Spinal cord (tissue), 10 donors: ENCODE data around the gene BAG1. TPM values are rescaled to one million over a fixed set of nuclear protein-coding genes. Genes with fewer than 3 reads are reported as not detected.

Experiments
- DNase-seq, 6 donors: peaks; one replicate each; pipeline versions ENCODE4 v3.0.0 to v3.0.0-alpha.2; 2013 to 2015; ENCODE audit warnings: low spot score in 6 of 6, low read depth in 4 of 6
- H3K27ac ChIP-seq: one replicate; pipeline ENCODE4 v1.5.1; 2013; ENCODE audit warnings: low read depth, low read length, control low read depth
- H3K27me3 ChIP-seq: one replicate; pipeline ENCODE4 v1.6.1; 2013; ENCODE audit warnings: low read length; ENCODE audit not compliant: control insufficient read depth, insufficient read depth
- H3K36me3 ChIP-seq: one replicate; pipeline ENCODE4 v1.6.1; 2013; ENCODE audit warnings: low read length; ENCODE audit not compliant: control insufficient read depth, insufficient read depth
- H3K4me1 ChIP-seq: one replicate; pipeline ENCODE4 v1.6.1; 2013; ENCODE audit warnings: low read length; ENCODE audit not compliant: control insufficient read depth, insufficient read depth
- H3K4me3 ChIP-seq: one replicate; pipeline ENCODE4 v1.5.1; 2013; ENCODE audit warnings: low read depth, low read length, control low read depth
- H3K9me3 ChIP-seq: one replicate; pipeline ENCODE4 v1.6.1; 2013; ENCODE audit warnings: low read length; ENCODE audit not compliant: control insufficient read depth, insufficient read depth
- WGBS: methylation state at CpG from one replicate; pipeline ENCODE4 v1.1.5; 2013; ENCODE audit warnings: missing lambda C conversion rate; ENCODE audit not compliant: insufficient coverage; 5-methylcytosine and 5-hydroxymethylcytosine counted together
- polyA plus RNA-seq, 2 donors: library from polyadenylated mRNA; unstranded; fragments of 120-200 nt; gene quantifications; one replicate each; pipeline ENCODE4 v1.2.1, GENCODE V29; 2013; ENCODE audit not compliant: insufficient read length in 2 of 2
- total RNA-seq, 2 donors: library from RNA; depleted of rRNA in 1 of 2; stranded (reverse); fragments of 120-200 nt in 1 of 2; fragments of >200 nt in 1 of 2; gene quantifications; one replicate each; pipeline versions ENCODE4 v1.2.3 to v1.2.4, GENCODE V29; 2013 to 2014
- donor health status: healthy.

BAG1 gene
- total and polyA plus RNA-seq, 4 donors: 39.0 to 111 (median 79.9) TPM

- no peaks in the 10 kb centered on the region for H3K27me3 ChIP-seq
- H3K9me3 ChIP-seq: no peaks in the 10 kb centered on the region
- 87% methylated on average over 5 of the region's 6 CpGs for WGBS
- H3K4me3 ChIP-seq: no peak overlapping the region
- no peaks in the 10 kb centered on the region for H3K4me1 ChIP-seq
- H3K27ac ChIP-seq: no peak overlapping the region
- no peak for DNase-seq
- H3K36me3 ChIP-seq: peaks cover 33% of the 10 kb centered on the region
These were observed 15.3 kb downstream of the BAG1 start for GRCh38 chr9:33249087-33249658.

DNA sequence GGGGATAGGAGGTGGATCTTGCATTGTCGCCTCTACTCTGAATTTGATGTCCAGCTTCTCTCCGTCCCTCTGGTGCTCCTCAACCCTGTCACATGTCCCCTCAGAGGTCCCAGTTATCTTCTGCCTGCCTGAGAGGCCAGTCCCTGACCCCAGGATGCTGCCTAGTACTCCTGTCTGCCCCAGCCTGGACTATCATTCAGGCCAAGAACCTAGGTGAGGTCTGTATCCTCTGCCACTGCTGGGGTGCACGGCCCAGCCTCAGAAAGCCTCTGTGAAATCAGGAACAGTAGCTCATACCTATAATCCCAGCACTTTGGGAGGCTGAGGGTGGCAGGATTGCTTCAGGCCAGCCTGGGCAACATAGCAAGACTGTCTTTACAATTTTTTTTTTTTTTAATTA is 15.9 kb downstream of the BAG1 start:
- Histone ChIP-seq H3K36me3 (peaks cover 28% of the 10 kb centered on the region), H3K27ac (no peak overlapping the region), H3K4me3 (no peak overlapping the region), H3K9me3 (no peaks in the 10 kb centered on the region), H3K27me3 (no peaks in the 10 kb centered on the region), H3K4me1 (no peaks in the 10 kb centered on the region)
- 83% methylated on average over 2 of the region's 3 CpGs for WGBS
- DNase-seq: no peak

- Histone ChIP-seq H3K4me3 (no peak overlapping the region), H3K4me1 (no peaks in the 10 kb centered on the region), H3K27me3 (no peaks in the 10 kb centered on the region), H3K9me3 (no peaks in the 10 kb centered on the region), H3K36me3 (peaks cover 12% of the 10 kb centered on the region), H3K27ac (no peak overlapping the region)
- WGBS: 95% methylated on average over 8 of the region's 9 CpGs
- DNase-seq: no peak
These were observed 18.1 kb downstream of the BAG1 start for GRCh38 chr9:33246269-33246860.

DNA sequence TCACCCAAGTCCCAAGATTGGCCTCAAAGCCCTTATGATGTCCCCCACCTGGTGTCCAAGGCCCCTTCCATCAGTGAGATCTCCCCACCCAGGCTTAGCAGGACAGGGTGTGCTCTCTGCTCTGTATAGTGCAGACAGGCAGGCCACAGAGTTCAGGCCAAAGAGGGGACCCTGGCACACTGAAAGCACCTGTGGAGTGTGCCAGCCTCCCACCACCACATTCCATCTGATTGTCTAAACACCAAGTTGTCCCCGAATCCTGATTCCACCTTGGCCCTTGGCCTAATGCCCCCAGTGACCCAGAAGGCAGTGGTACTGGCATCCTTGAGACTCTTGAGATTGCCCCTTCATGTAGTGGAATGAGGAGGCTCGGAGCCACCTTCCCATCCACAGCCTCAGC is 19.2 kb downstream of the BAG1 start:
- DNase-seq: no peak

DNA sequence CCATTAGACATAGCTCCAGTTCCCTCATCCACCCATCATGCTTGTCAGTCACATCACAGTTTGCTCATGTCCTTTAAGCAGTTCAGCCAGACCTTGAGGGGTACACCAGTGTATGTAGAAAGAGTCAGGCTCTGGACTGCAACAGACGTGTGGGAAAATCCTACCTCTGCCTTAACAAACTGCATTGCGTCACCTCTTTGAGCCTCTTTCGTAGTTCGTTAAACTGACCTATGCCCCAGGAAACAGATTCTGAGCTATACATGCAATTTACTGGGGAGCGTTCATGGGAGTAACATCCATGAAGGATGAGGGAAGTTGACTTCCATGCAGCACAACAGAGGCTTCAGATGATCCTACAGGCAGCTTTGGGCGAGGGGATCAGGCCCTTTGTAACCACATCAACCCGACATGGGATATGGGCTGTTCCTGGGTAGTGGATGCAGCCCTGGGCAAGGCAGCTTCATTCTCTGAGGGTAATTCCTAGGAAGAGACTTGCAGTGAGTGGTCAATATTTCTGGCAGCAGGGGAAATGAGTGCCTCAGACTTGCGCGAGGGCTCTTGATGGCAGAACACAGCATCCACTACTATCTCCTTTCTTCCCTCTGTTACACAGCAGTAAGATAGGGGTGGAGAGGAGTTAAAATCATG is 20.2 kb downstream of the BAG1 start:
- Histone ChIP-seq H3K9me3 (no peaks in the 10 kb centered on the region), H3K4me1 (no peaks in the 10 kb centered on the region), H3K27me3 (no peaks in the 10 kb centered on the region), H3K27ac (no peak overlapping the region), H3K4me3 (no peak overlapping the region), H3K36me3 (peaks cover 7% of the 10 kb centered on the region)
- 80% methylated on average over 3 of the region's 9 CpGs for WGBS
- no peak for DNase-seq

More for the DNA sequence above, 19.2 kb downstream of the BAG1 start:
- WGBS: 92% methylated on average over 2 of the region's 2 CpGs
- Histone ChIP-seq H3K36me3 (peaks cover 9% of the 10 kb centered on the region), H3K27me3 (no peaks in the 10 kb centered on the region), H3K4me3 (no peak overlapping the region), H3K9me3 (no peaks in the 10 kb centered on the region), H3K4me1 (no peaks in the 10 kb centered on the region), H3K27ac (no peak overlapping the region)

GRCh38 chr9:33242609-33243134 is 21.8 kb downstream of the BAG1 start:
- Histone ChIP-seq H3K27me3 (no peaks in the 10 kb centered on the region), H3K36me3 (no peaks in the 10 kb centered on the region), H3K27ac (no peak overlapping the region), H3K4me1 (no peaks in the 10 kb centered on the region), H3K4me3 (no peak overlapping the region), H3K9me3 (no peaks in the 10 kb centered on the region)
- 93% methylated on average over 3 of the region's 6 CpGs for WGBS
- no peak for DNase-seq

- no peak overlapping the region for H3K4me3 ChIP-seq
- H3K27ac ChIP-seq: no peak overlapping the region
- WGBS: 78% methylated on average over 3 of the region's 5 CpGs
- no peaks in the 10 kb centered on the region for H3K4me1 ChIP-seq
- no peaks in the 10 kb centered on the region for H3K27me3 ChIP-seq
- H3K9me3 ChIP-seq: no peaks in the 10 kb centered on the region
- H3K36me3 ChIP-seq: no peaks in the 10 kb centered on the region
- DNase-seq: no peak
These were observed 23.2 kb downstream of the BAG1 start for GRCh38 chr9:33241298-33241697.

DNA sequence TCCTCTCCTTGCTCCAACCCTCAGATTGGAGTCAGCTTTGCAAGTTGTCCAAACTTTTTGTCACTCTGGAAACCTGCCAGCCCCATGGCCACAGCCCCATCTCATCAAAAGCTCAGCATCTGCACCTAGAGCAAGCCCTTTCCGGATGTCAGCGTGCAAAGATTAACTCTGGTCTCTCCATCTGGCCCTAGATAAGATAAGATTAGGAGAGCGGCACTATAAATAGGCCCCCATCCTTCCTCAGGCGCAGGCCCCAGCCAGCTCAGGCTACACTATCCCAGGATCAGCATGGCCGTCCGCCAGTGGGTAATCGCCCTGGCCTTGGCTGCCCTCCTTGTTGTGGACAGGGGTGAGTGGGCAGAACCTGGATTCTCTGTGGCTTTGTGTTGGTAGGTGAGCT is 24.6 kb downstream of the BAG1 start, which contains the start of gene SPINK4:
TSS of gene SPINK4 (plus strand) at position 247 of the 400 bp plus-strand sequence. CDS start at position 289, 42 bp downstream.
- H3K27ac ChIP-seq: no peak within 1 kb of the TSS
- no peak for DNase-seq
- H3K36me3 ChIP-seq: no peaks in the 10 kb centered on the region
- H3K4me3 ChIP-seq: no peak within 1 kb of the TSS
- WGBS: 100% methylated on average over 1 of the region's 7 CpGs
- no peaks in the 10 kb centered on the region for H3K9me3 ChIP-seq
- no peaks in the 10 kb centered on the region for H3K4me1 ChIP-seq
- H3K27me3 ChIP-seq: peaks cover 2% of the 10 kb centered on the region

DNA sequence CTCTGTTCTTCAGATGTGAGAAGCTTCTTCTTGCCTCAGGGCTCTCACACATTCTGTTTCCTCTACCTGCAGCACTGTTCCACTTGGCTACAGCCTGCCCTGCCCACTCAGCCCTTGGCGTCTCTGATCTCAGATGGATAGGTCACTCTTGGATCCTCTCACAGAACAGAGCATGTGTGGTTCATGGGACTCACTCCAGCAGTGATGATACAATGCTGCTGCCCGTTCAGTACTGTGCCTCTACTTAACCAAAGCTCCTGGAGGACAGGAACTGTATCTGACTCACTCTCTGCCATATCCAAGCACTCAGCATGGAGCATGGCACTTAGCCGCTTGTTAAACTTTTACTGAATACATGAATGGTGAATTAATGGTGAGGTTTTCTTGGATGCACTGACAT is 27.9 kb downstream of the BAG1 start:
- 55% methylated on average over 2 of the region's 3 CpGs for WGBS
- H3K36me3 ChIP-seq: no peaks in the 10 kb centered on the region

More for the DNA sequence above, 27.9 kb downstream of the BAG1 start:
- H3K4me3 ChIP-seq: no peak overlapping the region
- no peaks in the 10 kb centered on the region for H3K4me1 ChIP-seq
- peaks cover 2% of the 10 kb centered on the region for H3K27me3 ChIP-seq
- H3K9me3 ChIP-seq: no peaks in the 10 kb centered on the region
- no peak for DNase-seq
- H3K27ac ChIP-seq: no peak overlapping the region
